HL-60 (cell line): ENCODE results near the gene DNLZ.

Experiments used
- DNase-seq, 2 experiments: peaks; one replicate each; pipeline ENCODE4 v3.0.0-alpha.2; 2010 to 2020; ENCODE audit warnings: low read depth in 1 of 2, low spot score in 1 of 2
- H3K27ac ChIP-seq: fragments of 250-450 bp; sonication (Bioruptor Pico); replicated peaks from 2 replicates; pipeline ENCODE4 v1.5.1; 2020; ENCODE audit warnings: mild to moderate bottlenecking, moderate library complexity
- H3K27me3 ChIP-seq: fragments of 250-450 bp; sonication (Bioruptor Pico); 2 replicates; pipeline ENCODE4 v1.5.1; 2021; ENCODE audit warnings: mild to moderate bottlenecking, moderate library complexity; ENCODE audit not compliant: insufficient read depth, poor library complexity, severe bottlenecking
- H3K4me3 ChIP-seq: replicated peaks from 2 replicates; pipeline ENCODE4 v1.5.1; 2011; ENCODE audit warnings: mild to moderate bottlenecking, control low read depth, low read length; ENCODE audit not compliant: insufficient read depth
- GABPA ChIP-seq: IDR thresholded peaks from 2 replicates; pipeline ENCODE4 v1.6.1; 2012; ENCODE audit warnings: low read depth
- POLR2AphosphoS5 ChIP-seq: IDR thresholded peaks from 2 replicates; pipeline ENCODE4 v1.6.1; 2012; ENCODE audit warnings: low read depth
- SPI1 ChIP-seq: IDR thresholded peaks from 2 replicates; pipeline ENCODE4 v1.6.1; 2012; ENCODE audit warnings: low read depth, mild to moderate bottlenecking, borderline replicate concordance
- long read RNA-seq: library from polyadenylated mRNA; unstranded; transcript quantifications from one replicate; pipeline ENCODE4 v2.0.0, GENCODE V29; 2020
- TF ChIP-seq, protein P1 (sequence below): IDR thresholded peaks from one replicate; pipeline ENCODE4 v1.5.1; 2011; ENCODE audit warnings: low read length, control low read depth, inconsistent platforms; ENCODE audit not compliant: insufficient read depth
- TF ChIP-seq, protein P2 (sequence below): IDR thresholded peaks from 2 replicates; pipeline ENCODE4 v1.6.1; 2012; ENCODE audit warnings: low read depth; ENCODE audit not compliant: insufficient replicate concordance

Gene DNLZ
- long read RNA-seq: 0 reads

DNA sequence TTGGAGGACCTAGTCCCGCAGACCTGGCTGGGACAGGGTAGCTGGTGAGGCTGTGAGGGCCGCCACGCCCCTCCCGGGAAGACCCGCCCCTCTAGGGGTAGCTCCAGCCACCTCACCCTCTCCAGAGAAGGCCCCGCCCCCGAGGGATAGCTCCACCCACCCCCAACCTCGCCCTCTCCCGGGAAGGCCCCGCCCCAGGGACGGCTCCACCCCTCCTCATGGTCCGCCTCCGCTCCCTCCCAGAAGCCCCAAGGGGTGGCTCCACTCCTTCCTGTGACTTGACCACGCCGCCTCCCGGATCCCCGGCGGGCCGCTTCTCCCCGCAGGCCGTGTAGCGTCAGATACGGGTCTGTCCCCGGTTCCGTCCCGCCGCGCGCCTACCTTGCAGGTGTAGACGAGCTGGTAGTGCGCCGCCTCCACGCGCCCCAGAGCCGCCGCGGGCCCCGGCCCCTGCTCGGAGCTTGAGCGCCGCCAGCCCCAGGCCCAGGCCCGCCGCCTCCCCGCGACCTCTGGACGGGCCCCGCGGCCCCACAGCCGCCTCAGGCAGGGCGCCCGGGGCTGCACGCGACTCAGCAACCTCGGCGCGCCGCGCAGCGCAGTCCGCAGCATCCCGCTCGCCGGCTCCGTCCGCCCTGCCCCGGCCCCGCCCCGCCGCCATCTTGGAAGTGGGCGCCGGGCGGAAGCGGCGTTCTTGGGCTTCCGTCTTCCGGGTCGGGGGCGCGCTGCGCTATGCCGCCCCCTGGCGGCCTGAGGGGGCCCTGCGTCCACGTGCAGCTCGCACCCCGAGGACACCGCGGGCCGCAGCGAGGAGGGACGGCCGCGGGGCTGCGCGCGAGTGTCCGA is at the start of gene DNLZ:
DNLZ (minus strand) TSS at position 639 of the 843 bp plus-strand sequence; CDS start at position 609, 30 bp downstream.
- DNase-seq: peak; percentile 88 to 95
- H3K27me3 ChIP-seq: no peaks in the 10 kb centered on the region
- peak; percentile 87 for TF ChIP-seq POLR2AphosphoS5
- peak; percentile 30; the same call in 1 of the 2 replicates for TF ChIP-seq SPI1
- TF ChIP-seq, protein P1, sequence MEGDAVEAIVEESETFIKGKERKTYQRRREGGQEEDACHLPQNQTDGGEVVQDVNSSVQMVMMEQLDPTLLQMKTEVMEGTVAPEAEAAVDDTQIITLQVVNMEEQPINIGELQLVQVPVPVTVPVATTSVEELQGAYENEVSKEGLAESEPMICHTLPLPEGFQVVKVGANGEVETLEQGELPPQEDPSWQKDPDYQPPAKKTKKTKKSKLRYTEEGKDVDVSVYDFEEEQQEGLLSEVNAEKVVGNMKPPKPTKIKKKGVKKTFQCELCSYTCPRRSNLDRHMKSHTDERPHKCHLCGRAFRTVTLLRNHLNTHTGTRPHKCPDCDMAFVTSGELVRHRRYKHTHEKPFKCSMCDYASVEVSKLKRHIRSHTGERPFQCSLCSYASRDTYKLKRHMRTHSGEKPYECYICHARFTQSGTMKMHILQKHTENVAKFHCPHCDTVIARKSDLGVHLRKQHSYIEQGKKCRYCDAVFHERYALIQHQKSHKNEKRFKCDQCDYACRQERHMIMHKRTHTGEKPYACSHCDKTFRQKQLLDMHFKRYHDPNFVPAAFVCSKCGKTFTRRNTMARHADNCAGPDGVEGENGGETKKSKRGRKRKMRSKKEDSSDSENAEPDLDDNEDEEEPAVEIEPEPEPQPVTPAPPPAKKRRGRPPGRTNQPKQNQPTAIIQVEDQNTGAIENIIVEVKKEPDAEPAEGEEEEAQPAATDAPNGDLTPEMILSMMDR: peak; percentile 58
- peak; percentile 80 for TF ChIP-seq GABPA
- TF ChIP-seq, protein P2, sequence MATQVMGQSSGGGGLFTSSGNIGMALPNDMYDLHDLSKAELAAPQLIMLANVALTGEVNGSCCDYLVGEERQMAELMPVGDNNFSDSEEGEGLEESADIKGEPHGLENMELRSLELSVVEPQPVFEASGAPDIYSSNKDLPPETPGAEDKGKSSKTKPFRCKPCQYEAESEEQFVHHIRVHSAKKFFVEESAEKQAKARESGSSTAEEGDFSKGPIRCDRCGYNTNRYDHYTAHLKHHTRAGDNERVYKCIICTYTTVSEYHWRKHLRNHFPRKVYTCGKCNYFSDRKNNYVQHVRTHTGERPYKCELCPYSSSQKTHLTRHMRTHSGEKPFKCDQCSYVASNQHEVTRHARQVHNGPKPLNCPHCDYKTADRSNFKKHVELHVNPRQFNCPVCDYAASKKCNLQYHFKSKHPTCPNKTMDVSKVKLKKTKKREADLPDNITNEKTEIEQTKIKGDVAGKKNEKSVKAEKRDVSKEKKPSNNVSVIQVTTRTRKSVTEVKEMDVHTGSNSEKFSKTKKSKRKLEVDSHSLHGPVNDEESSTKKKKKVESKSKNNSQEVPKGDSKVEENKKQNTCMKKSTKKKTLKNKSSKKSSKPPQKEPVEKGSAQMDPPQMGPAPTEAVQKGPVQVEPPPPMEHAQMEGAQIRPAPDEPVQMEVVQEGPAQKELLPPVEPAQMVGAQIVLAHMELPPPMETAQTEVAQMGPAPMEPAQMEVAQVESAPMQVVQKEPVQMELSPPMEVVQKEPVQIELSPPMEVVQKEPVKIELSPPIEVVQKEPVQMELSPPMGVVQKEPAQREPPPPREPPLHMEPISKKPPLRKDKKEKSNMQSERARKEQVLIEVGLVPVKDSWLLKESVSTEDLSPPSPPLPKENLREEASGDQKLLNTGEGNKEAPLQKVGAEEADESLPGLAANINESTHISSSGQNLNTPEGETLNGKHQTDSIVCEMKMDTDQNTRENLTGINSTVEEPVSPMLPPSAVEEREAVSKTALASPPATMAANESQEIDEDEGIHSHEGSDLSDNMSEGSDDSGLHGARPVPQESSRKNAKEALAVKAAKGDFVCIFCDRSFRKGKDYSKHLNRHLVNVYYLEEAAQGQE: peak; percentile 34
- peak within 1 kb of the TSS; percentile 90 for H3K27ac ChIP-seq
- H3K4me3 ChIP-seq: peak within 1 kb of the TSS; percentile 62

DNA sequence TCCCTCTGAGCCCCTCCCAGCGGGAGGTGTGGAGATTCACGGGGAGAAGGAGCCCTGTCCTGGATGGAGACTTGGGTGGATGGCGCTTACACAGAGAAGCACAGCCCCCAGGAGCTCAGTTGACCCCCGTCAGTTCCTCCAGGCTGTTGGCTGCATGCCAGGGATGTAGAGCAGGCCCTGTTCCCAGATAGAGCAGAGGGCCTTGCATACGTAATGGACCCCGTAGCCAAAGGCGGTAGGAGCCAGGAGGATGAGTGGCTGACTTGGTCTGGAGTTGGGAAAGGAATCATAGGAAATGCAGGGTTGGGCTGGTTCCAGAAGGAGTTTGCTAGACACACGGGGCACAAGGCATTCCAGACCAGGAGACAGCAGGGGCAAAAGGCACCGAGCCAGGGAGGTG is 49.4 kb upstream of the DNLZ start:
- H3K27ac ChIP-seq: no peak overlapping the region
- no peaks in the 10 kb centered on the region for H3K27me3 ChIP-seq
- no peak overlapping the region for H3K4me3 ChIP-seq
- no peak for TF ChIP-seq SPI1
- TF ChIP-seq, protein P2: no peak
- no peak for TF ChIP-seq POLR2AphosphoS5
- TF ChIP-seq, protein P1: no peak
- TF ChIP-seq GABPA: no peak
- DNase-seq: no peak

DNA sequence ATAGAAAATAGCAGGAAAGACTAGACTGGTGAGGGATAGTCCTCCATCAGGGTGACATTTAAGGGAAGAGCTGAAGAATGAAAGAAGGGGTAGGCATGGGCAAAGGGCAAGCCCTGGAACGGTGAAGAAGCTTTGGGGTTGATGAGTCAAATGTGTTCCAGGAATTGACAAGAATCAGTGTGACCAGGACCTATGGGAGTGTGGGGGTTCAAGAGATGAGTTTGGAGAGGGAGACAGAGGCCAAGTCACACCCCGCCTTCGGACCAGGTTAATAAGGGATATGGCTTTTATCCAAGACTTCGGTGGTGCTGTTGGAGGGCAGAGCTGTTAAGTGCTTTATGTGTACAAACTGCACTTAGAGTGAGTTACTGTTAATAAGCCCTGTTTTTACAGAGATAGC is 47.8 kb upstream of the DNLZ start:
- no peak for DNase-seq
- Histone ChIP-seq H3K27me3 (no peaks in the 10 kb centered on the region), H3K27ac (peak overlapping the region; percentile 84), H3K4me3 (peak overlapping the region; percentile 85)
- TF ChIP-seq, protein P1: no peak
- TF ChIP-seq, protein P2: no peak
- TF ChIP-seq POLR2AphosphoS5 (no peak), SPI1 (no peak), GABPA (no peak)
